Calu3 (cell line): ENCODE data around the gene CAPN11. TPM values are rescaled to one million over a fixed set of nuclear protein-coding genes. Genes with fewer than 3 reads are reported as not detected.

Experiments
- BruUV-seq: library from RNA; stranded (reverse); fragments of 400-500 nt; replicated peaks from 2 replicates; lab custom pipeline; 2021; lab: Mats Ljungman, UMichigan
- CTCF ChIA-PET: fragments of 300-600 bp; sonication (Branson Sonifier 250); formaldehyde crosslinking; loops from one replicate; lab custom pipeline; 2022; ENCODE audit warnings: antibody characterized with exemption; lab: Charles Lee
- DNase-seq: peaks from one replicate; pipeline ENCODE4 v3.0.0; 2022
- H3K27ac Mint-ChIP-seq: one replicate; pipeline ENCODE4 v1.8.0; 2022; ENCODE audit warnings: mixed read lengths; ENCODE audit not compliant: unreplicated experiment
- H3K27me3 Mint-ChIP-seq: one replicate; pipeline ENCODE4 v1.8.0; 2022; ENCODE audit warnings: mixed read lengths; ENCODE audit not compliant: unreplicated experiment
- H3K36me3 Mint-ChIP-seq: one replicate; pipeline ENCODE4 v1.8.0; 2022; ENCODE audit warnings: mild to moderate bottlenecking, moderate library complexity, mixed read lengths; ENCODE audit not compliant: insufficient read depth, unreplicated experiment
- H3K4me1 Mint-ChIP-seq: one replicate; pipeline ENCODE4 v1.8.0; 2022; ENCODE audit warnings: mild to moderate bottlenecking, low read depth, mixed read lengths; ENCODE audit not compliant: unreplicated experiment
- H3K4me3 Mint-ChIP-seq: one replicate; pipeline ENCODE4 v1.8.0; 2022; ENCODE audit warnings: mild to moderate bottlenecking, low read depth, moderate library complexity, mixed read lengths; ENCODE audit not compliant: unreplicated experiment
- H3K9me3 Mint-ChIP-seq: one replicate; pipeline ENCODE4 v1.8.0; 2022; ENCODE audit warnings: low read depth, mixed read lengths; ENCODE audit not compliant: unreplicated experiment
- intact Hi-C: fragments of 100-400 bp; cut with micrococcal nuclease; formaldehyde crosslinking; loops from one replicate; pipeline ENCODE4 v1.10.0; 2022; ENCODE audit not compliant: unreplicated experiment
- total RNA-seq: library from RNA; stranded (reverse); gene quantifications from 2 replicates; pipeline ENCODE4 v1.2.3, GENCODE V29; 2022
- TF ChIP-seq, protein P1 (sequence below): fragments of 200-600 bp; IDR thresholded peaks from one replicate; pipeline ENCODE4 v1.8.0; 2022; ENCODE audit warnings: antibody characterized with exemption; ENCODE audit not compliant: unreplicated experiment

The CAPN11 gene
- total RNA-seq, 1 experiment from 2014 or later = not detected

DNA sequence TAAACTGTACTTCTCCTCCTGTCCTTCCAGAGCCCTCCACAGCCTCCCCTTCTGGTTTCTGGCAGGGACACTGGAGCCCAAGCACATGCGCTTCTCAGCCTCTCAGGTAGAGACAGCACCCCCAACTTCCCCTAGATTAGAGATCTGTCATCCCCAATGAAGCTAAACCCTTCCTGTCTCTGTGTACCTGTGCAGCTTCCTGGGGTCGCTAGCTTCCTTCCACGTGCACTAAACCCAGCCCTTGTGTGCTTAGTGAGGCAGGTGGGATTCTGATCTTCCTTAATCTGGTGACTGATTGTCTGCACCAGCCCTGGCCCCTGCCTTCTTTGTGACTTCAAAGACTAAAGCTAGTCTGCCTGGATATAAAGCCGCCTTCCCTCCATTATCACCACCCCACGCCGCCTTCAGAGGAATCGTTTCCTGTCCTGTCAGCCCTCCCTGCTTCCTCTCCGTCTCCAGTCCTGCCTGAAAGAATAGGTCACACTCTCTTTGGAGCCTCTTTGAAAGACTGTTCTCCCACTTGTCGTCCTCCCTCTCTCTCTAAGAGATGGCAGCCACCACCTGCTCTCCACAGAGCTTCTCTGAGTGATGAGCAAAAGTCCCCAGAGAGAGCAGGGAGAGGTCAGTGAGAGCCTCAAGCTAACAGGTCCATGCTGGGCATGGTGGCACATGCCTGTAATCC lies 27.5 kb downstream of the CAPN11 start:
- CTCF ChIA-PET = interaction anchor here (1.0 to 1.1 kb wide), 3 partner anchors 16 to 145 kb away, joined by 3 read pairs; no protein-coding TSS in a partner anchor
- Mint-ChIP-seq H3K27me3 (peaks cover 26% of the 10 kb centered on the region), H3K27ac (no peak overlapping the region), H3K4me3 (no peak overlapping the region), H3K36me3 (no peaks in the 10 kb centered on the region), H3K4me1 (peaks cover 17% of the 10 kb centered on the region), H3K9me3 (no peaks in the 10 kb centered on the region)
- TF ChIP-seq, protein P1, sequence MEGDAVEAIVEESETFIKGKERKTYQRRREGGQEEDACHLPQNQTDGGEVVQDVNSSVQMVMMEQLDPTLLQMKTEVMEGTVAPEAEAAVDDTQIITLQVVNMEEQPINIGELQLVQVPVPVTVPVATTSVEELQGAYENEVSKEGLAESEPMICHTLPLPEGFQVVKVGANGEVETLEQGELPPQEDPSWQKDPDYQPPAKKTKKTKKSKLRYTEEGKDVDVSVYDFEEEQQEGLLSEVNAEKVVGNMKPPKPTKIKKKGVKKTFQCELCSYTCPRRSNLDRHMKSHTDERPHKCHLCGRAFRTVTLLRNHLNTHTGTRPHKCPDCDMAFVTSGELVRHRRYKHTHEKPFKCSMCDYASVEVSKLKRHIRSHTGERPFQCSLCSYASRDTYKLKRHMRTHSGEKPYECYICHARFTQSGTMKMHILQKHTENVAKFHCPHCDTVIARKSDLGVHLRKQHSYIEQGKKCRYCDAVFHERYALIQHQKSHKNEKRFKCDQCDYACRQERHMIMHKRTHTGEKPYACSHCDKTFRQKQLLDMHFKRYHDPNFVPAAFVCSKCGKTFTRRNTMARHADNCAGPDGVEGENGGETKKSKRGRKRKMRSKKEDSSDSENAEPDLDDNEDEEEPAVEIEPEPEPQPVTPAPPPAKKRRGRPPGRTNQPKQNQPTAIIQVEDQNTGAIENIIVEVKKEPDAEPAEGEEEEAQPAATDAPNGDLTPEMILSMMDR = no peak
- no peak for DNase-seq
- no TSS peak for BruUV-seq
- intact Hi-C loops = no loop called here

DNA sequence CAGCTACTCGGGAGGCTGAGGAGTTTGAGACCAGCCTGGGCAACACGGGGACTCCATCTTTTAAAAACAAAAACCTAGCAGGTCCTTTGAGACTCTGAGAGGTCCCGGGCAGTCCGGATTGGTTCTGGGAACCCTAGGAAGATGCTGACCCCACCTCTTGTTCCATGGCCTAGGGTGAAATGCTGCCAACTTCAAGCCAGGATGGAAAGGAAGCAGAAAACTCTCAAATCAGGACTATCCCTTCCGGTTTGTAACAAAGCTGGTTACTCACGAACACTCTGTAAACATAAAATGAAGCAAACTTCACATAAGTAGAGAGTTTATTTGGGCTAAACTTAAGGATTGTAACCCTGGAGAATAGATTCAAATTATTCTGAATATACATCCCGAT lies 28.0 kb downstream of the CAPN11 start:
- TF ChIP-seq, protein P1 = no peak
- no peak overlapping the region for H3K27ac Mint-ChIP-seq
- intact Hi-C loops = no loop called here
- no peak overlapping the region for H3K4me3 Mint-ChIP-seq
- H3K9me3 Mint-ChIP-seq = no peaks in the 10 kb centered on the region
- peaks cover 17% of the 10 kb centered on the region for H3K4me1 Mint-ChIP-seq
- no peaks in the 10 kb centered on the region for H3K36me3 Mint-ChIP-seq
- H3K27me3 Mint-ChIP-seq = peaks cover 26% of the 10 kb centered on the region
- no peak for DNase-seq
- CTCF ChIA-PET = interaction anchor here (1.1 kb wide), 2 partner anchors 17 to 145 kb away, joined by 3 read pairs; no protein-coding TSS in a partner anchor
- no TSS peak for BruUV-seq

DNA sequence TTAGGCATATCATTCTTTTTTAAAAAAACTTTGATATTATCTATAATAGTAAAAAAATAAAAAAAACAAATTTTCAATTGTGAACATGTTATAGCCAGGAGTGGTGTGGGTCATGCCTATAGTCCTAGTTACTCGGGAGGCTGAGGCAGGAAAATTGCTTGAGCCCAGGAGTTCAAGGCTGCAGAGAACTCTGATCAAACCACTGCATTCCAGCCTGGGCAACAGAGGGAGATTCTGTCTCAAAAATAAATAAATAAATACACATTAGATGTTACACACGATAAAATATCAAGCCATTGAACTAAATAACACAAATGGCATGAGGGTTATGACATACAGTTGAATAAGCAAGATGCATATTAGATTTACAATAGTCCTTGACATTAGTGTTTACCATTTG lies 30.2 kb downstream of the CAPN11 start:
- Mint-ChIP-seq H3K4me1 (peaks cover 26% of the 10 kb centered on the region), H3K27me3 (peaks cover 26% of the 10 kb centered on the region)

DNA sequence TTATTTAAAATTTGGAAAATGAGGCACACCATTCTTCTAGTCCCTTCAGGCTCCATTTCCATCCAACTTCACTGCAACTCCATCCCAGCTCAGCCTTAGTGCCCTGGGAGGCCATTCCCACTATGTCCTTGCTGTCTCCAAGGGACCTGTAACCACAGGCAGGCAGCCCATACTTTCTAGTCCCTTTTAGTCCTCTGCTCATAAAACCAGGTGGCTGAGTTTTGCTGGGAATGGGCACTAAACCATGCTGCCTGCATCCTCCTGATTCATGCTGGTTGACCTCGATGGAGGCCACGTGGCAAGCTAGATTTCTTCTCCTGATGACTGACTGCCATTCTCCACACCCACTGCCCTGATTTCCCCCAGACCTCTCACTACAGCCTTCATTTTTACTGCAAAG lies 30.6 kb downstream of the CAPN11 start:
- BruUV-seq = no TSS peak
- Mint-ChIP-seq H3K27me3 (peaks cover 31% of the 10 kb centered on the region), H3K9me3 (no peaks in the 10 kb centered on the region), H3K4me3 (no peak overlapping the region), H3K36me3 (no peaks in the 10 kb centered on the region), H3K4me1 (peaks cover 26% of the 10 kb centered on the region), H3K27ac (no peak overlapping the region)
- TF ChIP-seq, protein P1 = no peak
- no peak for DNase-seq
- CTCF ChIA-PET = interaction anchor here (1.2 kb wide), 1 partner anchor 19 kb away, joined by 5 read pairs; no protein-coding TSS in a partner anchor
- intact Hi-C loops = no loop called here

More for the DNA sequence above, 30.2 kb downstream of the CAPN11 start:
- Mint-ChIP-seq H3K27ac (no peak overlapping the region), H3K36me3 (no peaks in the 10 kb centered on the region), H3K4me3 (no peak overlapping the region), H3K9me3 (no peaks in the 10 kb centered on the region)
- intact Hi-C loops = no loop called here
- TF ChIP-seq, protein P1 = no peak
- no TSS peak for BruUV-seq
- DNase-seq = no peak
- CTCF ChIA-PET = no interaction called here
